OCI-LY3 (cell line): Measurements from ENCODE around the gene PLEKHM1.

Experiments used
- CTCF ChIP-seq: fragments of 200-600, 300-600 bp; sonication (generic); IDR thresholded peaks from 2 replicates; pipeline ENCODE4 v1.5.1; 2014; ENCODE audit warnings: antibody characterized with exemption, low read length, low read depth
- EZH2phosphoT487 ChIP-seq: fragments of 200-600 bp; shearing (Covaris generic); IDR thresholded peaks from 2 replicates; pipeline ENCODE4 v1.6.1; 2018; ENCODE audit warnings: antibody characterized with exemption, mixed run types, low read depth

- no peak for TF ChIP-seq CTCF
- no peak for TF ChIP-seq EZH2phosphoT487
Observed at GRCh38 chr17:45394564-45394912, 96.0 kb downstream of the PLEKHM1 start.
